ENCODE measurements around the gene SHPK.

SHPK gene

GRCh38 chr17:3641014-3641413, 5.0 kb upstream of the SHPK start:
- TF ChIP-seq CTCF (IDR thresholded peaks at IDR 0.05; ENCODE audit: borderline replicate concordance, insufficient read depth, low read depth, low read length): no peak
- H3K4me3 ChIP-seq (ENCODE audit: low read depth, low read length): no peak overlapping the region

DNA sequence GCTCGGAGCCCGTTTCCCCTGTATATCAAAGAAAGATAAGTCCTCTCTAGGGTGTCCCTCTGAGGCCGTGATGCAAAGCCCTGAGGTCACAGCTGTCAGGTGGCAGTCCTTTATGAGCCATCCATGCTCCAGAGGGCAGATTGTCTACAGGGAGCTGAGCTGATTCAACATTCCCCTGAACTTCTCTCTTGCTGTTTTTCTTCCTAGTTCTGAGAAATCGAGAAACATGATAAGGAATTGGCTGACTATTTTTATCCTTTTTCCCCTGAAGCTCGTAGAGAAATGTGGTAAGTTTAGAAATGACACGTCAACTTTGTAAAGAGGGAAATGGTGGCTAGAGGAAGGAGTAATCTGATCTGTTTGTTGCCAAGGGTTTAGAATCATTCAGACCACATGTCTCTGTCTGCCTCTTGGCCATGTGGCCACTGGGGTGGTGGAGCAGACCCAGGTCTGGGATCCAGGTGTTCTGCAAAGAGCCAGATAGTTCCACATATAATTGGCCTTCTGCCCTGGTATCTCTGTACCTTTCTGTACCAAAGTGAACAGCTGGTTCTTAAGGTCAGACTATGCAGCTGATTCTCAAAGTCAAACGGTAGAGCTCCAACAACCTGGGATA, 4.0 kb upstream of the SHPK start:
- no peak for TF ChIP-seq CTCF (IDR thresholded peaks at IDR 0.05; ENCODE audit: borderline replicate concordance, insufficient read depth, low read depth, low read length)
- H3K4me3 ChIP-seq (ENCODE audit: low read depth, low read length): no peak overlapping the region

DNA sequence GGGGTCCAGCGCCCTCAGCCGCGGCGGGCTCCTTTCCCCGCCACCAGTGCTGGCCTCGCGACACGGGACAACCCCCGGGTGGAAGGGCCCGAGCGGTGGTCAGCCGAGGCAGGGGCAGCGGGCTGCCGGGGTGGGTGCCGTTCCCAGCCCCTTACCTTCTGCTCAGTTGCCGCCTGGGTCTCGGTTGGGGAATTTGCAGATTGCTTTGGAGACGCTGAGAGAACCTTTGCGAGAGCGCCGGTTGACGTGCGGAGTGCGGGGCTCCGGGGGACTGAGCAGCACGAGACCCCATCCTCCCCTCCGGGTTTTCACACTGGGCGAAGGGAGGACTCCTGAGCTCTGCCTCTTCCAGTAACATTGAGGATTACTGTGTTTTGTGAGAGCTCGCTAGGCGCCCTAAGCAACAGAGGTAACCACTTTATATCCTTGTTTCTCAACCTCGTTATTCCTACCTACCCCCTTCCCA, 891 bp upstream of the SHPK start:
- no peak for TF ChIP-seq CTCF (IDR thresholded peaks at IDR 0.05; ENCODE audit: borderline replicate concordance, insufficient read depth, low read depth, low read length)
- peak overlapping the region; percentile 81 for H3K4me3 ChIP-seq (ENCODE audit: low read depth, low read length)

GRCh38 chr17:3635474-3636153, 436 bp downstream of the SHPK start:
- TF ChIP-seq CTCF (IDR thresholded peaks at IDR 0.05; ENCODE audit: borderline replicate concordance, insufficient read depth, low read depth, low read length): no peak

DNA sequence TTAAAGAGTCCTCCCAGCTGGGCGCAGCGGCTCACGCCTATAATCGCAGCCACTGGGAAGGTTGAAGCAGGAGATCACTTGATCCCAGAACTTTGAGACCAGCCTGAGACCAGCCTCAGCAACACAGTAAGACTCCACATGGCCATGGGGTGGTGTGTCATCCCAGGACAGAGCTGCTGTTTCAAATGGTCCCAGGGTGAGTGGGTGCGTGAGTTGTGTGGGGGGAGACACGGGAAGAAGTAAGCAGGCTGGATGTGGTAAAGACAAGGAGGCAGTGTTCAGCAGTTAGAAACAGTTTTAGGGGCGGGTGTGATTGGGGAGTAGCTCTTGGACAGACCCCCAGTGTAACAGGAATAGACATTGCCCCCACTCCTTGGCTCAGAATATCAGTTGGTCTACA, 3.8 kb downstream of the SHPK start:
- H3K4me3 ChIP-seq (ENCODE audit: low read depth, low read length): no peak overlapping the region
- no peak for TF ChIP-seq CTCF (IDR thresholded peaks at IDR 0.05; ENCODE audit: borderline replicate concordance, insufficient read depth, low read depth, low read length)

More at GRCh38 chr17:3635474-3636153, 436 bp downstream of the SHPK start:
- H3K4me3 ChIP-seq (ENCODE audit: low read depth, low read length): peak overlapping the region; percentile 81

DNA sequence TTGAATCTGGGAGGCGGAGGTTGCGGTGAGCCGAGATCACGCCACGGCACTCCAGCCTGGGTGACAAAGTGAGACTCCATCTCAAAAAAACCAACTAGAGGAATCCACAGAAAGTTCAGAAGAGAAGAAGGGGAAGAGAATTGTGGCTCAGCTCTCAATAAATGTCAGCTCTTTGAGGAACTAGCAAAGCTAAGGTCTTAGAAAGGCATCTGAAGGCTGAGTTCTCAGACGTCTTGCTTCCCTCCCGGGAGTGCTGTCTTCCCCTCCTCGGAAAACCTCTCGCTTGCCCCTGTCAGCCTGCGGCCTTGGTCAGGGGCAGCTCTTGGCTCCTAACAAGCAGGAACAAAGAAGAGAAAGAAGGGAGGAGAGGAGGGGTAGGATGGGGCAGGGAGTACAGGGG, 5.3 kb downstream of the SHPK start:
- no peak overlapping the region for H3K4me3 ChIP-seq (ENCODE audit: low read depth, low read length)
- TF ChIP-seq CTCF (IDR thresholded peaks at IDR 0.05; ENCODE audit: borderline replicate concordance, insufficient read depth, low read depth, low read length): no peak

DNA sequence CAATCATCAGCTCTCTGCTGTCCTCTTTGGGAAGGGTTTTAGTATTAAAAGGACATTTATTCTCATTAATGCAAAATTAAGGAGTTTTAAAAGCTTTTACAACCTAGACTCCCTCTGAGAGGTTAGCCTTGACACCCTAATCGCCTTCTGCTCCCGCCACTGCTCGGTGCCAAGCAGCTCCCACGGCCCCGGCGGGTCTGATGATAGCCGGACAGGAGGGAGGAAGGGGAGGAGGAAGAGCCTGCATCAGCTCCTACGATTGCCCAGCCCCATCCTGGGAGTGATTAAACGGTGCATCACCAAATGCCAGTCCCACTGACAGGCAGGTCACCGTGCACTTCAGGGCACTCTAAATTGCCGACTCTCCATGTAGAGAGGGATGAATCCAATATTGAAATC, 8.3 kb downstream of the SHPK start:
- H3K4me3 ChIP-seq (ENCODE audit: low read depth, low read length): no peak overlapping the region
- TF ChIP-seq CTCF (IDR thresholded peaks at IDR 0.05; ENCODE audit: borderline replicate concordance, insufficient read depth, low read depth, low read length): no peak

Measured in GM12875 (cell line).